GM19193 (cell line): ENCODE measurements around the gene DISC1.

ENCODE experiments used
- POLR2A ChIP-seq: IDR thresholded peaks from 4 replicates; pipeline ENCODE4 v1.6.1; 2011; ENCODE audit not compliant: insufficient read depth, insufficient read length; ENCODE audit errors: extremely low read depth

The DISC1 gene

DNA sequence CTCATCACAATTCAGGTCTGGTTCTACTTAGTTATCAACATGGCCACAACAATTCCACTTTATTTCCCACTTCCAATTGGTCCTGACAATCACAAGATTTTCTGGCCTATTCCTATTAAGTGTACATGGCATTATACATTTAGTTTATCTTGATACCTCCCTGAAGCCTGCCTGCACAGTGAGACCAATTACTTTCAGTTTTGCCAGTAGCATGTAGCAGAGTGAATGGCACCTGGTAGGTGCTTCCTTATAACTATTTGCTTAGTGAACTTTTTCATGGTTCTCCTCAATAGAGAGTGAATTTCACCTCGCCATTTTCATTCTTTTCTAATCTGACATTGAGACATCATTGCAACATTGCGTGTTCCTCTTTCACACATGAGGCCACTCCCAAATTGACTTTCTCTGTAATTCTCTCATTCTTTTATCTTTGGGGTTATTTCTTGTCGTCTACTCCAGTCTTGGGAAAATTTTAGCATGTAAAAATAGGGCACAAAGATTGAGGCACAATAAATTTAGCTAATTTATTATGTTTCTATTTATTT lies 124.3 kb downstream of the DISC1 start:
- no peak for TF ChIP-seq POLR2A

DNA sequence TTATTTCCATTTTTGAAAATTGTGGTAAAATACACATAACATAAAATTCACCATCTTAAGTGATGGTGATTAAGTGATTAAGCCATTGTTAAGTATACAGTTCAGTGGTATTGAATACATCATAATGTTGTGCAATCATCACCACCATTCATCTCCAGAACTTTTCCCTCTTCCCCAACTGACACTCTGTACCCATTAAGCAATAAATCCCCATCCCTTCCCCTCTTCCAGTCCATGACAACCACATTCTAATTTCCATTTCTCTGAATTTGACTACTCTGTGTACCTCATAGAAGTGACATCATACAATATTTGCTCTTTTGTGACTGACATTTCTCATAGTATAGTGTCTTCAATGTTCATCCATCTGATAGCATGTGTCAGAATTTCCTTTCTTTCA lies 124.8 kb downstream of the DISC1 start:
- TF ChIP-seq POLR2A = no peak

DNA sequence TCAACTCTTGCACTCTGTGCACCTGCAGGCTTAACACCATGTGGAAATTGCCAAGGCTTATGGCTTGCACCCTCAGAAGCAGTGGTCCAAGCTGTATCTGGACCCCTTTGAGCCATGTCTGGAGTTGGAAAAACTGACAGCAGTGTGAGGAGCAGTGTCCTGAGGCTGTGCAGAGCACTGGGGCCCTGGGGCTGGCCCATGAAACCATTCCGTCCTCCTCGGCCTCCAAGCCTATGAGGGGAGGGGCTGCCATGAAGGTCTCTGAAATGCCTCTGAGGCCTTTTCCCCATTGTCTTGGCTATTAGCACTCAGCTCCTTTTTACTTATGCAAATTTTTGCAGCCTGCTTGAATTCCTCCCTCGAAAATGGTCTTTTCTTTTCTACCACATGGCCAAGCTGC lies 126.7 kb downstream of the DISC1 start:
- TF ChIP-seq POLR2A = no peak

DNA sequence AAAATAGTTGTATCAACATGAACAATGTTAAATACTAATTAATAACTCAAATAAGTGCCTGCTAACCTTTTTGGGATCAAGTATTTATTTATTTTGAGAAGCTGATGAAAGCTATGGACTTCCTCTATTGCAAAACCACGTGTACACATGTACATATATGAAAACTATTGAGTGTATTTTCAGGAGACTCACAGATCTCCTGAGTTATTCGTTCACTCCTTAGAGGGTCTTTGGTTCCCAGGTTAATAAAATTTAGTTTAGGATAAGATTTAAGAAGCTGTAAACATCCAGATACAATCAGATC lies 130.5 kb downstream of the DISC1 start:
- no peak for TF ChIP-seq POLR2A

DNA sequence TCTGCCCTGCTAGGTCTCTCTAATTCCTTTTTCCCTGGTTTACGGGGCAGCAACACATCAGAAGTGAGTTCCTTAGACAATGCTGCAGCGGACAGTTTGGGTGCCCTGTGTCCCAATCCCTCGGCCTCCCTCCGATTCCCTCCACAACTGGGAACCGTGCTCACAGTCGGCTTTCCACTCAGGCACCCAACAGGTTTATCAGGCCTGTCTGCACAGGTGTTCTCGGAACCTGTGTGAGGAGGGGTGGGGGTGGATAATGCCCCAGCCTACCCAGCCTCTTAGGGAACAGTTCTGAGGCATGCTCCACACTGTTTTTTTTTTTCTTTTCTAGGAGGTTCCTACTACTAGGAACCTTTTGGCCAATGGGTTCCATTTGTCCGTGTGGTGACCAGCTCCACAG lies 131.2 kb downstream of the DISC1 start:
- no peak for TF ChIP-seq POLR2A

DNA sequence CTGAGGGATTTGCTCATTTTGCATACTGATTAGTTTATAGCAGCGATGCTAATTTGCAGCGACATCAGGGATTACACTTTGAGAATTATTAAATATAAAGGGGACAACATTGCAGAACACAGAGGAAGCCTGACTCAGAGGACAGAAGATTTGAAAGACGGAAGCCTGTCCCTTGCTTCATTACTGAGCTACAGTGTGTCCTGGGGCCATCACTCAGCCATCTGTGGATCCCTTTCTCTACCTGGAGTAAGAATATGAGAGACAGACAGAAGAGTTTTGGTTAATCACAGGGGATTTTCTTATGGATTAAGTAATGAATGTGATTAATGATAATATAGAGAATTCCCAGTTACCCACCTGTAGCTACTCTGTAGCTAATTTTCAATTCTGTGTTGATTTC lies 134.7 kb downstream of the DISC1 start:
- TF ChIP-seq POLR2A = no peak

DNA sequence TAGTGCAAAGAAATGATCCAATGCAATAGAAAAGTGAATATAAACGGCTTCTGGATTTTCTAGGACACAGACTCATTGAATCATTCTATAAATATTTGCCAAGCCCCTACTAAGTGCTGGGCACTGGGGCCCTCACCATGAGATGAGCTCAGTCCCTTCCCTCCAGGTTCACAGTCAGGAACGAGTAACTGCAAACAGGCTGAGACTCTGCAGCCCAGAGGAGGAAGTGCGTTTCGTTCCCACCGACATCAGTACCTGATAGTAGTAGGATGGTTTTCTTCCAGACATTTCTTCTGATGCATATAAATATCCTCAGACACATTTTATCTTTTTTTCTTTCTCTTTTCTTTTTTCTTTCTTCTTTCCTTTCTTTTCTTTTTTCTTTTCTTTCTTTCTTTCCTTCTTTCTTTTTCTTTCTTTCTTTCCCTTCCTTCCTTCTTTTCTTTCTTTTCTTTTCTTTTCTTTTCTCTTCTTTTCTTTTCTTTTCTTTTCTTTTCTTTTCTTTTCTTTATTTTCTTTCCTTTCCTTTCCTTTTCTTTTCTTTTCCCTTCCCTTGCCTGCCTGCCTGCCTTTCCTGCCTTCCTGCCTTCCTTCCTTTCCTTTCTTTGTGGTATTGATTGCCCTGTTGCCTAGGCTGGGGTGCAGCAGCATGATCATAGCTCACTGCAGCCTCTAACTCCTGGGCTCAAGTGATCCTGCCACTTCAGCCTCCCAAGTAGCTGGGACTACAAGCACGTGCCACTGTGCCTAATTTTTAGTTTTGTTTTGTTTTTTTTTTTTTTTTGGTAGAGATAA lies 135.4 kb downstream of the DISC1 start:
- no peak for TF ChIP-seq POLR2A

DNA sequence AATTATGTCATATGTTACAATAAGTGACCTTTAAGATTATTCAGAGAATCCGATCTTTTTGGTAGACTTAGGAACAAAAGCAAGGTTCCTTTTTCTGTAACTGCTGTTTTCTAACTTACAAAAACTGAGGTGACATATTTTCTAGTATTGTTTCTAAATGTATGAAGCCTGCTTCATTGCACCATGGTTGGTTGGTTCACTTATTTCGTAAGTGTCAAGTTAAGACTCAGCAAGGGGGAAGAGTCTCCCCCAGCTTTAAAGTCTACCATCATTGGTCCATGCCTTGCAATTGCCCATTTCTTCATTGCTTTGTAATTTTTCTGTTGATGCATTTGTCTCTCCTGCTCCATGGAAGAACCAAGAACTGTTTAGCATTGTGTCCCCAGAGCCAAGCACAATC lies 136.9 kb downstream of the DISC1 start:
- no peak for TF ChIP-seq POLR2A

DNA sequence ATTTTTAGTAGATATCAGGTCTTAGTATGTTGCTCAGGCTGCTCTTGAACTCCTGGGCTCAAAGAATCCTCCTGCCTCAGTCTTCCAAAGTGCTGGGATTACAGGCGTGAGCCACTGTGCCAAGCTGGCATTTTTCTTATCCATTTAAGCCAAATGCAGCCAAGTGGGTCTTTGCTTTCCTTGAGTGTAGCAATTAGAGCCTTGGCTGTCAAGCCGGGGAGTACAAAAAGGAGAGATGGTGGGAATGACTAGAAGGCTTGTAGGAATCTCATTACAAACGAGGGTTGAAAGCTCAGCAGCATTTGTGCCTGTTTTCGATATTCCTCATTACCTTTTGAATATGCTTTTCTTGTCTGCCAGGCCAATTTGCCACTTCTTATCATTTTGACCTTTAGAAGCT lies 140.9 kb downstream of the DISC1 start:
- no peak for TF ChIP-seq POLR2A

DNA sequence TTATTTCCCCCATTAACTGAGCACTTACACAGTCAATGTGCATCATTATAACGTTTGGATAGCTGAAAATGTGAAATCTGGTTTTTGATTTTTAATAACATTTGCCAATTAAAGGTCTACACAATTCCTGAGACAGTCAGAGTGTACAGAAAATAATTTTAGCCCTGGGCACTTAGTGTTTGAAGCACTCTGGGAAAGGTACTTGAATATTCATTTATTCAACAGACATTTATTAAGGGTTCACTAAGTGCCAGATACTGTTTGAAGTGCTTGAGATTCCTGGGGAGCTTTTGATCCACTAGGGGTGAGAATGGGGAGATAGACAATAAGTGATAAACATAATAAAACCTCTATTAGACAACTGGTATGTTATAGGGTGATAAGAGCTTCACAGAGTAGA lies 141.8 kb downstream of the DISC1 start:
- no peak for TF ChIP-seq POLR2A

DNA sequence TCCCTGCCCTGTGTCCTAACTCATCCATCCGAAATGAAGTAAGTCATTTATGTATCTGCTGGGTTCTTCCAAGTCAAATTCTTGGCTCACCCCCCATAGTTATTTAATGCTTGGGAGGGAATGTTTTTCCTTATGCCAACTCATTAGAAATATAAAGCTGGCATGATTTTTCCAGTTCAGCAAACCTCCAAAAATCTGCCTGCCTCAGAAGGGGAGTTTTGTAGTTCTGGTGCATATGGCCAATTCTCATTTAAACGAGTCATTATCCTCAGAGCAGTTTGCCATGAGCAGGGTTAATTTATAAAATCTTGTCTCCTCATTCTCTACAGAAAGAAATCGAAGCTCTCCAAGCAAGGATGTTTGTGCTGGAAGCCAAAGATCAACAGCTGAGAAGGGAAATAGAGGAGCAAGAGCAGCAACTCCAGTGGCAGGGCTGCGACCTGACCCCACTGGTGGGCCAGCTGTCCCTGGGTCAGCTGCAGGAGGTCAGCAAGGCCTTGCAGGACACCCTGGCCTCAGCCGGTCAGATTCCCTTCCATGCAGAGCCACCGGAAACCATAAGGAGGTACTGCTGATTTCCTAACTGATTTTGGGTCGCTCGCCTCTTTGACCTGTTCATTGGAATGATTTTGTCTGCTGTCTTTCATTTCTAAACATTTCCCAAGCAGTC lies 144.1 kb downstream of the DISC1 start:
- no peak for TF ChIP-seq POLR2A

DNA sequence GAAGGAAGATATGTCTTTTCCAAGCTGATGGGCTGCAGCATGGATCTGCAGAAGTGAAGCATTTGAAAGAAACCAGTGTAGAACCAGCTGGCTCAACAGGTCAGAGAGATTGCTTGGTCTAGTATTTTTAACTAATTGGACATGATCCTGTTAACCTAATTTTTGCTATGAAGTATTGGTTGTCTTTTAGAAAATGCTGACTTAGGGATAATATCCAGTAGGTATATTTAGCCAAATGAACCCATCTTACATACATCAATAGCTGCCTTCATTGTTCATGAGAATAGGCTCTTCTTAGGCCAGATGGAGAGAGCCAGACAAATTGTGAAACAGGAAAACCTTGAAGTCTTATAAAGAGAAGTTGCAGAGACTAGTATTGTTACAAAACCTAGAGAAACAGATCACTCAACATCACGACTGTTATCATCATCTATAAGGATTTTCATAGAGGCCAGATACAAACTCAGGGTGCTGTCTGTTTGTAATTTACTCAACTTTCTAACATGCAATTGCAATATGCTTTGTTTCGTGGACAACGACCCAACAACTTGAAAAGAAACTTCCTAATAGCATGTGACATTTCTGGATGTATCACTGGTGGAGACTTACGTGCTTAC lies 148.2 kb downstream of the DISC1 start:
- TF ChIP-seq POLR2A = no peak

DNA sequence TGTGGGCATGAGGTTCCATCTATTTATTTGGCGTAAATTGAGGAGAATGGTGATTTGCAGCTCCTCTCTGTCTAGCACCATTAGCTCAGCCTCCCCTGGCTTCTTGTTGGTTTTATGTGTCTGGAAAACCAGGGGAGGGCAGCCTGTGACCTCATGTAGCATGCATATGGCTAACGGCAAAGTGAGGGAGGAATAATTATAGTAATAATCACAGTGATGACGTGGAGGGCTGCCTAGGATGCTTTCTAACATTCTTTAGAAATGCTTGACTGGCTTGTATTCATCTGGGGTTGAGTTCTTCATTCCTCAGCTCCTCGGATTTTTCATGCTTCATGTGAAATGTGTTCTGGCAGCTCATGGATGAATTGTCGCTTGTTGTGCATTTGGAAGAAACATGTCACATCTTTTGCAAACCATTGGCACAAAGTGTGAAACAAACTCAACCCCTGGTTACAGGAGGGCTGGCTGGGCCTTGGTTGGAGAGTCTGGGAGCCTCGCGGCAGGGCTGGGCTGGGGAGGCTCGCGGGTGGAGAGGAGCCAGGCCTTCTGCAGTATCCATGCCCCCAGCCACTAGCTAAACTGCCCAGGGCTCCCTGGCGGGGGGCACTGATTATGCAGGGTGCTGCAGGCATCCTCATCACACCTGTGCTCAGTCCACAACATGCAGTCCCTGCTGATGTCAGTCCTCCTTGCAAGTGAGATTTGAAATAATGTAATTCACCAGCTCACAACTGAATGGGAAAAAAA lies 149.6 kb downstream of the DISC1 start:
- TF ChIP-seq POLR2A = no peak

DNA sequence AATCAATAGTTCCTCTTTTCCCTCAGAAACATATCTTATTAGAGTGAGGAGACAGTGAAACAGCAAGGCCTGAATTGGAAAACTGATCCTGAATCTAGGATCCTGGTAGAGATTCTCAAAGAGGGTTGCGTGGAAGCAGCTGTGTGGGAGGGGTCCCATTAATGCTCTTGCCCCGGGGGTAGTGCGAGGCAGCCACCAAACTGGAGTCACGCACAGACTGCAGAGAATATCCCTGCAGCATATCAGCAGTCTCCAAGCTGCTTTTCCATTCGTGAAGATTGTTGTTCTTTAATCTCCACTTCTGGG lies 150.1 kb downstream of the DISC1 start:
- TF ChIP-seq POLR2A = no peak

DNA sequence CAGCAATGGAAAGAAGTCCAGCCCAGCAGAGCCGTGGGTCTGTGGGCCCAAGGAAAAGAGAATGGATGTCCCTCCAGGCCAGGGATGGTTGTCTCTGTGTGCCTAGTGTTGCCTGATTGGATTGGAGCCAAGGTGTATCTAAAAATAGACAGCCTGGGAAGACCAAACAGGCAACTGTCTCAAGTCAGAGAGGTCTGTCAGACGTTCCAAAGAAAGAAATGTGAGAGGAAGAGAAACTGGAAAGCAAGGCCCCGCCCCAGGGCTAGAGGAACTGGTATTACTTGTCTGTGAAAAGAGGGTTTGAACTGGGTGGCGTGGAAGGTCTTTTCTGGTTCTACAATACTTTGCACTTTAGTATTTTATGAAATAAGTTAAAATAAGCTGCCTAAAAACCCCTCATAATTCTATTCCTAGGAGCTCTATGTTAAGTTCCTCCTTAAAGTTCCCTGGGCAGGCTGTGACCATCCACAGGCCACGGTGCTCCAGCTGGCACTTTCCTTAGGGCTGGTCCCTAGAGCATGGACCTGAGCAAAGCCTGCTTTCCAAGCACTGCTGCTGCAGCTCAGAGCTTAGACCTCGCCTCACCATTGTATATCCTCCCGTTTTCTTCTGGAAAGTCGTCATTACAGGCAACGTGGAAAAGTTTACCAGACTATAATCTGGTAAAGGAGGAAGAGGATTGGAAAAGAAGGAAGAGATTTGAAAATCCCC lies 151.6 kb downstream of the DISC1 start:
- TF ChIP-seq POLR2A = no peak
